Stimulated activated CD8-positive, alpha-beta memory T cell treated with anti-CD3 and anti-CD28 coated beads, Interleukin-4, amount 100 ng/mL, for 1 hour (primary cell): ENCODE results near the gene CCDC51.
"Not testable (repeated sequence)": the region's sequence is repeated elsewhere in the genome, so short reads cannot be mapped to it uniquely, and the experiment has no call there.

Source experiments
- DNase-seq, 2 donors: peaks; one replicate each; pipeline ENCODE4 v3.0.0-alpha.2; 2020; ENCODE audit warnings: low read depth in 2 of 2, low spot score in 1 of 2

The CCDC51 gene

DNA sequence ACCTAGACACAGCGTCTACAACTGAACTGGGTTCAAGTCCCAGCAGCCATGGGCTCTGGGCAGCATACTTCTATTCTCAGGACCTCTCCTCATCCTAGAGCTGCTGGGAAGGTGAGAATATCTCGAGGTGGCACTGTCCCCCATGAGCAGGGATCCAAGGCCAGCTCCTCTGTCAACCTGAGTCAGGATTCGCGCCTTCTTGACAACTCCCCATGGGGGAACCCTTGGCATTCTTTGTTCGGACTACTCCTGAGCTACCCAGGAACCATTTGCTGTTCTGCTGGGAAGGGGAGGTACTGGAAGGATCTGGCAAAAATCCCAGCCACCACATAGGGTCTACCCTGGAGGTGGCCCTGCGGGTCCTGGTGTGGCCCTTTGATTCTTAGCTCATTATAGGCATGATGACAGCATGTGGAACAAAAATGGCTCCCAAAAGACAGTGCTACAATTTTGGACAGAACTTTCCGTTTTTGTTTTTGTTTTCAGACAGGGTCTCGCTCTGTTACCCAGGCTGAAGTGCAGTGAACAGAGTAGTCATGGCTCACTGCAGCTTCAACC lies 32.3 kb downstream of the CCDC51 start:
- no peak for DNase-seq

DNA sequence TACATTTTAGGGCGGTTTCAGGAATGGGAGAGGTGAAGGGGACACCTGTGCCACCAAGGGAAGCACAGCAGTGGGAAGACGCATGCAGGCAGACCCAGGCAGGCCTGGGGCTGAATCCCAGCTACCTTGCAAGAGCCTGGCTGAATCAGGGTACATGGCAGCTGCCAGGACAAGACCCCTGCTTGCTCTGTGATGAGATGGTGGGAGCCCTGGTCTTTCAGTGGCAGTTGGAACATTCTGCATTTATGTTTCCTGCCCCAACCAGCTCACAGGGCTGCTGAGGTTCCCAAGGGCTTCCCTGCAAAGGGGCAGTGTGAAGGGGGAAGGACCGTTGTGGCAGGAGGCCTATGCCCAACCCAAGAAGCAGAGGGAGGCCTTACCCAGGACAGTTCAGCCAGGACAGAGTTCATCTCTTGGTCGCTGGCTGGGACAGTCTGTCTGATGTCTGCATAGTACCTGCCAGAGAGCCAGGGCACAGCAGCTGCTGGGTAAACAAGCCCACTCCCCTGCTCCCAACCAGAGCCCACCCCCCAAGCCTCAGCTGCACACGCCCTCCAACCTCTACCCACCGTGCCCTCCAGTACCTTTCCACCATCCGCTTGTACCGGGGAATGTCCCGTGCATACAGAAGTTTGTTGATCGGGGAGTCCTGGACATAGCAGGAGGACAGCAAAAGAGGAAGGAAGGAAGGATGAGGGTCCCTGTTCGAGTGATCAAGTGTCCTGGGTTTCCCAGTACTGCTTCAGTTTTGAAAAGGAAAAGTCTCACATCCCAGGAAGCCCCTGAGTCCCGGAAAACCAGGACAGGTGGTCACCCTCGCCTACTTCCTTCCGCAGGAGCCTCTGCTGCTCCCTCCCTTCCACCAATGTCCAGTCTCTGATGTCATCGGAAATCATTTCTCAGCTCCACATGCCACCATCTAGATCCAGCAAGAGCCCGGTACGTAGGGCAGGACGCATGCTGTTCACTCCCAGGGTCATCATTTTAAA lies 33.2 kb downstream of the CCDC51 start:
- DNase-seq = no peak

DNA sequence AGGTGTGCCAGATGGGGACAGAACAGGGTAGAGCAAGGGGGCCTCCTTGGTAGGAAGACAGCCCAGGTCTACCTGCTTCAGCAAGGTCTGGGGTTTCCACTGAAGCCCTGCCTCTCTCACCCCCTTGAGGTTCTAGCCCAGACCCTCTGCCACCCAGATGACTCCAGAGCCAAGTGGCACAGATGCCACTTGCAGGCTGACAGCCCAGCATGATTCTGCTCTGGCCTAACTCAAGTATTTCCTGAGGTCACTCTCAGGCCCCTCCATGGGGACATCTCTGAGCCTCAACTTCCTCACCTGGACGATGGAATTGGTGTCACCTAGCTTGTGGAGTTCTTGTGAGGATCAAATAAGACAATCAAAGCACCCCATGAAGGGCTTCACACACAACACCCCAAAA lies 33.9 kb downstream of the CCDC51 start:
- DNase-seq = no peak

GRCh38 chr3:48405343-48405881 lies 34.5 kb downstream of the CCDC51 start:
- no peak for DNase-seq

DNA sequence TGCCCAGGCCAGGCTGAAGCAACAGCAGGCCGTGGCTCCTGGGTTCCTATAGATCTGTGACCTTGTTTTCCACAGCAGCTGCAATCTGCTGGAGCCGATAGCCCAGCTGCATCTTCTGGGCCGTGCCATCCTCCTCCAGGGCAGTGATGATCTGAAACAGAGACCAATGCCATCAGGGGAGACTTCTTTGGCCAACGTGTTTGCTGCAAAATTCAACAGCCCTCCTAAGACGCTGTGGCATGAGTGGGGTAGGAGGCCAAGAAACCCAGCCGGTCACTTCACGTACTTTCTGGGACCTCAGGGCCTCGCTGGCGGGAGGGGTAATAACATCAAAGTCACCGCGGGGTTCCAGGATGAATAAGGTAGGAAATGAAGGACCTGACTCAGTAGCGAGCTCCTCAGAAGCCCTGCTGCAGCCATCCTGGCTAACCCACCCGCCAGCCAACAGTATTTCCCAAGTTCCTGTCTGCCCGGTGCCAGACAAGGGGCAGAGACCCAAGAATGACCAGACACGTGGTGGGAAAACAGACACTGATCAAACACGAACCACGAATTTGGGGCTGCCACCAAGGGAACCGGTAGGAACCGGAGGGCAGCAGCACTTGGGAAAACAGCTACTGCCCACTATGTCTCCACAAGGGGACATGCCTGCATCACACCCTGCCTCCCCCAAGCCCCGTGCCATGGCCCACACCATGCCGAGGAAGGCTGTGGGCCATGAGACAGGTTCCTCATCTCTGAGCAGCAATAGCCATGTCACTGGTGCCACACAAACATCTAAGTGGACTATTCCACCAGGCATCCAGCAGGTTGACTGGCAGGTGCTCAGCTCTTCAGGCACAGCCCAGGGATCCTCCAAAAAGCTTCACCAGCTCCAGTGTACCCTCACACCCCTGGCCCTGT lies 35.2 kb downstream of the CCDC51 start:
- no peak for DNase-seq

DNA sequence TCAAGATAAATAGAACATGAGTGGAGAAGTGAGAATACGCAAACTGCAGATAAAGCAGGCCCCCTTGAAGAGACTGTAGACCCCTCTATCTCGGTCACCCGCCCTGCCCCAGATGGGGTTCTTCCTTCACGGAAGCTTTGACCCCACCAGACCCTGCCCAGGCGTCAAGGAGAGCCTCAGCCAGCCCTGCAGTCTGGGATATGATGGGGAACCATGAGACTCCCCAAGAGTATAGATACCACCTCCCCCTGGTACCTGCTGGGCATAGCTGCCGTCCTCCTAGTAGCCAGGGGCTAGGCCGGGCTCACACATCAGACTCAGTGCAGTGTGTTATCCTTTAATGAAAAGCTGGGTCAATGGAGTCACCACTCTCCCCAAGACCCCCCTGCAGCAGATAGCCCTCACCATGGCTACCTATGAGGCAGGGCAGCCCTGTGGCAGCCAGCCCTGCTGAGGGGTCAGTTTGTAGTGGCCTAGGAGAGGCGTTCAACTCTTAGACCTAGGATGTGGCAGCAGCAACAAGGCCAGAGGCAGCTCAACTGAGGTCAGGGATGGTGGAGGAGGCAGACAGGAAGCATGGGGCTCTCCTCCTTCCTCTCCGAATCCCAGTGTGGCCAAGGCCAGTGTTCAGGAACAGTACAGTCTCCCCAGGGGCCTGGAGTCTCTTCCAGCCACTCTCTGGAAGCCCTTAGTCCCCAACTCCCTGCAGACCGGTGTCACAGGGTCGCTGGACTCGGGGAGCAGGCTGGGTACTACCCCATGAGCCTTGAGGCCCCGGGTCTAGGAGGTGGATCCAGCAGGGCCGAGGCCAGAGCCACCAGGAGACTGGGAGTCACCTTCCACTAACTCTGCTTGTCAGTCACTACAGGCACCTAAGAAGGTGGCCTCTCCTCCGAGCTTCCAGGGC lies 36.1 kb downstream of the CCDC51 start:
- no peak for DNase-seq

DNA sequence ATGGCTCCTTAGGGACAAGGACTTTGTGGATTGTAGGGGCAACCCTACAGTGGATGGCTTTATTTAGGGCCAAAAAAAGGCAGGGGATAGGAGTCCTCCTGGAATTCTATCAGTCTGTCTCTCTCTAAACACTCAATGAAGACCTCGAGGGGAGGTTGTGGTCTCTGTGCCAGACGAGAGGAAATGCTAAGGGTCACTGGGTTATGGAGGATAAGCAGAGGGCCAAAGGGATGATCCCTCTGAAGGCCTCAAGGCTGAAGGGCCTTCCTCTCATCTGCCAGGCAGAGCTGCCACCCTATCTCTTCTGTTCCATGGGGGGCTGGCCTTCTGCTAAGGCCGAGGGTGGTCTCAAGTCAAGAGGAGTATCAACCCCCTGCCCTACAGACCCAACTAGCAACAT lies 37.0 kb downstream of the CCDC51 start:
- no peak for DNase-seq

DNA sequence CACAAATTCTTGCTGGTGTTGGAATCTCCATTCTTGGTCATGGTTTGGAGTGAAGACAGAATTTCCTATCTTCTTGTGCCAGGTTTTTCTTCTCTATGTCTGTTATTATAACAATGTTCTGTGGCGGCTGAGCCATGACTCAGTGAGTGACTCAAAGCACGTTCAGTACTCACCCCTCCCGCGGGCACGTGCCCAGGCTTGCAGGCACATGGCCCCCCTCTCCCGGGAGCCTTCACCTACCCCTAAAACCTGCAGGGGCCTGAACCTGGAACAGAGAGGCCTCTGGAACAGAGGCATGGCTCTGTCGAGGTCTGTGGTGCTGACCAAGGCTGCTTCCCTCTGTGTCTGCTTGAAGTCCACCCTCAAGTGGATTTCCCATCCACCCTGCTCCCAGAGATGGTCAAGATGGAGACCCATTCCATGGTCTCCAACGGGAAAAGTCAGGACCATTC lies 37.6 kb downstream of the CCDC51 start:
- DNase-seq = no peak

DNA sequence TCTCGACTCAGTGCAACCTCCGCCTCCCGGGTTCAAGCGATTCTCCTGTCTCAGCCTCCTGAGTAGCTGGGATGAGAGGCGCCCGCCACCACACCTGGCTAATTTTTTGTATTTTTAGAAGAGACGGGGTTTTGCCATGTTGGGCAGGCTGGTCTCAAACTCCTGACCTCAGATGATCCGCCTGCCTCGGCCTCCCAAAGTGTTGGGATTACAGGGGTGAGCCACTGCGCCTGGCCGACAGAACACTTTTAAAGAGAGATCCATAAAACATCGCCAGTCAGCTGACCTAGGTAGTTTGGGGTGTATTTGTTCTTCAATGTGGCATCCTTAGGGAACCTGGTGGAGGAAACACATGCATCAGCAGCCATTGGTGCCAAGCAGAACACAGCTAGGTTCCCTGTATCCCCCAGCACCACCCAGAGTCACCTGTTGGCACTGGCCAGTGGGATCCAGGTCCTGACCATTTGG lies 38.5 kb downstream of the CCDC51 start:
- DNase-seq = not testable (repeated sequence)

DNA sequence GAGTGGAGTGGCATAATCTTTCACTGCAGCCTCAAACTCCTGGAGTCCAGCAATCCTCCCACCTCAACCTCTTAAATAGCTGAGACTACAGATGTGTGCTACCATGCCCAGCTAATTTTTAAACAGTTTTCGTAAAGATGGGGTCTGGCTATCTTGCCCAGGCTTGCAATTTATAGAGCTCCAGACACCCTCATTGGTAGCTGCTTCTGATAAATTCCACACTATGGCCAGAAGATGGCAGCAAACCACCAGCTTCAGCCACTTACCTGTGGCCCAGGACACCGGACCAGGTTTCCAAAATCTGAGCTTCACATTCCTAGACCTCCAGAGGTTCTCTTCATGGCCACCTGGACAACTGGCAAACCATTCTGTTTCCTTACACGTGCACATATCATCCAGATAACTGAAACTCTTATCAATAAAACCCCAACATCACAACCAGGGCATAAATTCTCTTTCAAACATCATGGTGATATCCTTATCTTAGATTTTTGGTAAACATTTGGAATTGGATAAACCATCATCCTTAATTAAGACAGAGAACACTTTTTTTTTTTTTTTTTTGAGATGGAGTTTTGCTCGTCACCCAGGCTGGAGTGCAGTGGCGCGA lies 39.0 kb downstream of the CCDC51 start:
- DNase-seq = peak; percentile 11 to 41

- DNase-seq = no peak
These were observed 40.3 kb downstream of the CCDC51 start for GRCh38 chr3:48399387-48400172.

DNA sequence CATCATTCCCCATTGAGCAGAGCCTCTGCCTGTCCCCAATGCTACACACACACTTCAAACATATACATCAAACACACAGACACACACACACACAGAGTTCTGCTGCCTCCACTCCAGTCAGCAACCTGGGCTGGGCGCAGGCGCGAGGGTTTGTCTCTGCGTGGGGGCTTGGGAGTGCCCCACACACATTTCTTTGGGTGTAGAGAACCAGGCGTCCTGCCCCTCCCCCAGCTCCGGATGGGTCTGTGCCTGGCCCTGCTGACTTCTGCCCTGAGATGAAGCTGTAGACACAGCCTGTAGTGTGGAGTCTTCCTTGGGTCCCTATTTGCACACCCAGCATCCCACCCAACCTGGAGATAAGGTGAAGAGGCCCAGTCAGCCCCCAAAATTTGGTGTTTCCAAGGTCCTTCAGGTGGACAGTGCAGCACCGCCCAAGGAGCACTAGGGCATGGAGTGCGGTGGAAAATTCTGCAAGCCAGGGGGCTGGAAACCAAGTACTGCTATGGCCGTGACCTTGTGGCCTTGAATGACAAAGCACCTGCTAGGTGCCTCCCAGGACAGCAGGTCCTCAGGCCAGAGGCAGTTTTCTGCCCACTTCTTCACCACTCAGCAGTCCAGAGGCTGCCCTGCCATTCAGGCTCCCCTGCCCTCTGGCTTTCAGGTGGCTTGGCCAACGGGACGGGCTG lies 41.1 kb downstream of the CCDC51 start:
- DNase-seq = no peak

DNA sequence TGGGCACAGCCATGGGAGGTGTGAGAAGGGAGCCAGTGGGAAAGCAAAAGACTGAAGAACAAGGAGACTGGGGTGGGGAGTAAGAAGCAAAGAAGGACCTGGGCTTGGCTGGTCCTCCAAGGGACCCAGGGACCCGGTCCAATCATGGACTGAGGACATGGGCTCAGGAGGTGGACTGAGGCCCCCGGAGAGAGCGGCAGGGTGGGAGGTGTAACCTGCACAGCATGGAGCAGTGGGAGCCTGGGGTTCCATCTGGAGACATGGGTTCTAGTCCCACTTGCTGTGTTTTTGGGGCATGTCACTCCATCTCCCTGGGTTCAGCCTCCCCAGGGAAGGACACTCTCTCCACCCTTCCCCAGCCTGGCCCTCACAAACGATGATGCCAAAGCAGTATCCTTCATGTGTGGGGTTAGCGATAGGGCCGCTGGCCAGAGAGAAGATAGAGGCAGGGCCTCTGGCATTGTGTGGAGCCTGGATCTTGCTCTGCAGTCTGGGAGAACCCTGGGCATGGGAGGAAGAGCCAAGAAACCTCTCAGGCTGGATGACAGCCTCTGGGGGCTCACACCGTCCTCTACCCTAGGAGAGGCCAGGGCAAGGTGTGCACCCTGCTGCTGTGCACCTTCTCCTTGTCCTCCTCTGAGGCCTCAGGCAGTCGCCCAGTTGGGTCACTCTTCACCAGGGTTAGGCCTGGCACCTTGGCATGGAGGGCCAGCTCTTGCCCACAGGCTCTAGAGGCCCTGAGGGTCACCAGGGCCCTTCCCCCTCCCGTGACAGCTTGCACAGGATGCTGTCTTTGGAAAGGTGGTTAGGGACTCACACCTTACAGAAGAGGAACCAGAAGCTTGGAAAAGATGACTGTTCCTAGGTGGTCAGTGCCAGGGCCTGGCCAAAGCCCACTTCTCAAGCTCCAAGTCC lies 41.9 kb downstream of the CCDC51 start:
- no peak for DNase-seq

- DNase-seq = no peak
These were observed 44.2 kb downstream of the CCDC51 start for GRCh38 chr3:48395714-48396113.

DNA sequence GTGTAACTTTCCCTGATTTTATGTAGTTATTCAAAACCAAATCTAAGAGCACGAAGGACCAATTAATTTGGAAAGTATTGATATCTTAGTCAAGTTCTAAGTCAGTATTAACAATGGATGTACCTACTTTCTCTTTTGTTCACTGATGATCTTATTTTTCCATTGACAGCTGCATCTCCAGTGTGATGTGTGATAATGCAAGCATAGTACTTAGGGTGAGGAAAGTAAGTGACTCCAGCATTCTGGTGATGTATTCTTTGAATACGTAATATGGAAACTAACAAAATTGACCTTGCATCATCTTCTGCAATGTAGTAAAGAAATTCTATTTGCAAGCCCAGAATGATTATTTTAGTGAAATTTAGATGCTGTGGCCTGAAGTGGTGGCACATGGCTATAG lies 45.5 kb downstream of the CCDC51 start:
- DNase-seq = no peak

DNA sequence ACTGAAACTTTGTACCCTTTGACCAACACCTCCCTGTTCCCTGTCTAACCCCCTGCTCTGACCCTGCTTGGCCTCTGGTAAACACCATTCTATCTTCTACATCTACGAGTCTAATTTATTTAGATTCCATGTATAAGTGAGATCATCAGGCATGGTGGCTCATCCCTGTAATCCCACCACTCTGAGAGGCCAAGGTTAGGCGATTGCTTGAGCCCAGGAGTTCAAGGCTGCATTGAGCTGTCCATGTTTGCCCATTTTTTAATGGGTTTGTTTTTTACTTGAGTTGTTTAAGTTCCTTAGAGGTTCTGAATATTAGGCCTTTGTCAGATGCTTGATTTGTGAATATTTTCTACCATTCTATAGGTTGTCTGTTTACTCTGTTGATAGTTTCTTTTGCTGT lies 51.0 kb downstream of the CCDC51 start:
- no peak for DNase-seq

DNA sequence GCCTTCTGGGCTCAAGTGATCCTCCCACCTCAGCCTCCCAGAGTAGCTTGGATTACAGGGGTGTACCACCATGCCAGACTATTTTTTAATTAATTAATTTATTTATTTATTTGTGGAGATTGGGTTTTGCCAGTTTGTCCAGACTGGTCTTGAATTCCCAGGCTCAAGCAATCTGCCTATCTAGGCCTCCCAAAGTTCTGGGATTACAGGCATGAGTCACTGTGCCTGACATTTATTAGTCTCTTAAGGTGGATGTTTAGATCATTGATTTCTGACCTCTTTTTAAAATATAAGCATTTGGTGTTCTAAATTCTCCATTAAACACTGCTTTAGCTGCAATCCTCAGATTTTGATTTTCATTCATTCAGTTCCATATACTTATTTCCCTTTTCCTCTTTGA lies 52.3 kb downstream of the CCDC51 start:
- no peak for DNase-seq
